ENCODE data around the gene PGP. TPM values are rescaled to one million over a fixed set of nuclear protein-coding genes. Genes with fewer than 3 reads are reported as not detected.

The PGP gene
- total RNA-seq, 1 donor from 2014 or later, result 31.5 TPM

DNA sequence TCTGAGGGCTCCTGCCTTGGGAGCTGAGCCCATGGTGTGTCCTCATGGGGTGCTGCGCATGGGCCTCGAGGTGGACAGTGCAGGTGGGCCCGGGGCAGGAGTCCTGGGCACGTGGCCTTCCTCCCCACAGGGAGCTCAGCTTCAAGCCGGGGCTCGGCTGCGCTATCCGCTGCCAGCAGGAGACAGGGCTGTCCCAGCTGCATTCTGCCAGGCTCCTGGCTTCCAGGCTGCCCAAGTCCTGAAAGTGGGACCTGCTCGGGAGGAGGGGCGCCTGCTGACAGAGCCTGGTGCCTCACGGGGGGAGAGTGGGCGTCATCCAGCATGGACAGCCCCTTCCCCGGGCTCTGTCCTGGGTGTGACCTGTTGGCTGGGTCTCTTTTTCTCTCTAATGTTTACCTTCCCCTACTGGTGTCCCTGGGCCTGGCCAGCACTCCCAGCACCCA, 51.9 kb downstream of the PGP start:
- DNase-seq (ENCODE audit: low spot score), result no peak
- Mint-ChIP-seq H3K4me1 (ENCODE audit: unreplicated experiment) (peaks cover 16% of the 10 kb centered on the region), H3K9me3 (ENCODE audit: unreplicated experiment) (no peaks in the 10 kb centered on the region), H3K36me3 (ENCODE audit: low read depth, unreplicated experiment) (peaks cover 7% of the 10 kb centered on the region), H3K27ac (ENCODE audit: unreplicated experiment) (no peak overlapping the region), H3K27me3 (ENCODE audit: unreplicated experiment) (no peaks in the 10 kb centered on the region), H3K4me3 (ENCODE audit: unreplicated experiment) (no peak overlapping the region)
- TF ChIP-seq, protein P1, sequence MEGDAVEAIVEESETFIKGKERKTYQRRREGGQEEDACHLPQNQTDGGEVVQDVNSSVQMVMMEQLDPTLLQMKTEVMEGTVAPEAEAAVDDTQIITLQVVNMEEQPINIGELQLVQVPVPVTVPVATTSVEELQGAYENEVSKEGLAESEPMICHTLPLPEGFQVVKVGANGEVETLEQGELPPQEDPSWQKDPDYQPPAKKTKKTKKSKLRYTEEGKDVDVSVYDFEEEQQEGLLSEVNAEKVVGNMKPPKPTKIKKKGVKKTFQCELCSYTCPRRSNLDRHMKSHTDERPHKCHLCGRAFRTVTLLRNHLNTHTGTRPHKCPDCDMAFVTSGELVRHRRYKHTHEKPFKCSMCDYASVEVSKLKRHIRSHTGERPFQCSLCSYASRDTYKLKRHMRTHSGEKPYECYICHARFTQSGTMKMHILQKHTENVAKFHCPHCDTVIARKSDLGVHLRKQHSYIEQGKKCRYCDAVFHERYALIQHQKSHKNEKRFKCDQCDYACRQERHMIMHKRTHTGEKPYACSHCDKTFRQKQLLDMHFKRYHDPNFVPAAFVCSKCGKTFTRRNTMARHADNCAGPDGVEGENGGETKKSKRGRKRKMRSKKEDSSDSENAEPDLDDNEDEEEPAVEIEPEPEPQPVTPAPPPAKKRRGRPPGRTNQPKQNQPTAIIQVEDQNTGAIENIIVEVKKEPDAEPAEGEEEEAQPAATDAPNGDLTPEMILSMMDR (IDR thresholded peaks at IDR 0.05; ENCODE audit: unreplicated experiment), result no peak

DNA sequence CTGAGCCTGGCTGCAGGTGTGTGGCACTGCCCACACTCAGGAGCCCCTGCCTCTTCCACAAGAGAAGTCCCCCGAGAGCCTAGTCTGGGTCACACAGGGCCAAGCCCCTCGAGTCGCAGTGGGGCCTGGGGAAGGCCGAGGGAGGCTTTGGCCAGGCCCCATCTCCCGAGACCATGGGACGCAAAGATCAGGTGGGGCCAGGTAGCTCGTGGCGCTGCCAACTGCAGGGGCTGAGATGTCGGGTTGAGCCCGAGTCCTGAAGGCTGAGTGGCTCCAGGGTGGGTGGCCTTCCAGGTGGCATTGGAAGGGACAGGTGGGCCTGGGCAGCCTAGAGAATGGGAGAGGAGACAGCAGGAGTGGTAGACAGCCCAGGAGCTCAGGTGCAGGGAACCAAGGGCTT, 52.7 kb downstream of the PGP start:
- Mint-ChIP-seq H3K27me3 (ENCODE audit: unreplicated experiment) (peaks cover 5% of the 10 kb centered on the region), H3K27ac (ENCODE audit: unreplicated experiment) (no peak overlapping the region), H3K4me3 (ENCODE audit: unreplicated experiment) (no peak overlapping the region), H3K36me3 (ENCODE audit: low read depth, unreplicated experiment) (peaks cover 7% of the 10 kb centered on the region), H3K4me1 (ENCODE audit: unreplicated experiment) (peaks cover 23% of the 10 kb centered on the region), H3K9me3 (ENCODE audit: unreplicated experiment) (no peaks in the 10 kb centered on the region)
- TF ChIP-seq, protein P1 (IDR thresholded peaks at IDR 0.05; ENCODE audit: unreplicated experiment), result no peak
- DNase-seq (ENCODE audit: low spot score), result no peak

Other genes with a start within 250 kb of the PGP start
- not detected for gene RNF151, start 248.0 kb downstream of the PGP start, total RNA-seq (ENCODE audit: unreplicated experiment)
- gene TBL3, start 242.8 kb downstream of the PGP start, total RNA-seq (ENCODE audit: unreplicated experiment), result 25.0 TPM
- gene NOXO1, start 233.4 kb downstream of the PGP start, total RNA-seq (ENCODE audit: unreplicated experiment), result 0.23 TPM
- gene GFER, start 230.6 kb downstream of the PGP start, total RNA-seq (ENCODE audit: unreplicated experiment), result 30.0 TPM
- 0.82 TPM for gene SYNGR3, start 224.9 kb downstream of the PGP start, total RNA-seq (ENCODE audit: unreplicated experiment)
- gene ZNF598, start 205.0 kb downstream of the PGP start, total RNA-seq (ENCODE audit: unreplicated experiment), result 34.4 TPM
- gene NPW, start 195.1 kb downstream of the PGP start, total RNA-seq (ENCODE audit: unreplicated experiment), result 0.82 TPM
- gene NHERF2, start 187.9 kb downstream of the PGP start, total RNA-seq (ENCODE audit: unreplicated experiment), result 78.8 TPM
- gene NTHL1, start 167.0 kb downstream of the PGP start, total RNA-seq (ENCODE audit: unreplicated experiment), result 25.6 TPM
- 180 TPM for gene TSC2, start 166.9 kb downstream of the PGP start, total RNA-seq (ENCODE audit: unreplicated experiment)
- gene PKD1, start 78.9 kb downstream of the PGP start, total RNA-seq (ENCODE audit: unreplicated experiment), result 70.0 TPM
- gene RAB26, start 66.2 kb downstream of the PGP start, total RNA-seq (ENCODE audit: unreplicated experiment), result 1.9 TPM
- gene TRAF7, start 59.1 kb downstream of the PGP start, total RNA-seq (ENCODE audit: unreplicated experiment), result 190 TPM
- 2.4 TPM for gene CASKIN1, start 18.2 kb downstream of the PGP start, total RNA-seq (ENCODE audit: unreplicated experiment)
- 35.4 TPM for gene MLST8, start 9.4 kb downstream of the PGP start, total RNA-seq (ENCODE audit: unreplicated experiment)
- gene BRICD5, start 4.0 kb downstream of the PGP start, total RNA-seq (ENCODE audit: unreplicated experiment), result 21.1 TPM
- 35.9 TPM for gene E4F1, start 8.8 kb upstream of the PGP start, total RNA-seq (ENCODE audit: unreplicated experiment)
- 1.0 TPM for gene DNASE1L2, start 21.6 kb upstream of the PGP start, total RNA-seq (ENCODE audit: unreplicated experiment)
- gene ECI1, start 36.7 kb upstream of the PGP start, total RNA-seq (ENCODE audit: unreplicated experiment), result 27.1 TPM
- 203 TPM for gene RNPS1, start 53.3 kb upstream of the PGP start, total RNA-seq (ENCODE audit: unreplicated experiment)
- 10.4 TPM for gene ABCA3, start 125.9 kb upstream of the PGP start, total RNA-seq (ENCODE audit: unreplicated experiment)
- 30.2 TPM for gene CCNF, start 214.6 kb upstream of the PGP start, total RNA-seq (ENCODE audit: unreplicated experiment)
- 9.1 TPM for gene TEDC2, start 245.3 kb upstream of the PGP start, total RNA-seq (ENCODE audit: unreplicated experiment)

Measured in endothelial cell (in vitro differentiated cells).